ENCODE results near the gene SDSL. TPM values are rescaled to one million over a fixed set of nuclear protein-coding genes. Genes with fewer than 3 reads are reported as not detected.

Gene SDSL
- total RNA-seq, 3 donors from 2014 or later (not counting 1 experiment from before 2014, with no cell fraction given) = 1.0 to 7.5 (median 3.7) TPM

- no peak for DNase-seq
- ATAC-seq = no peak
Measured at GRCh38 chr12:113438523-113439300, 16.5 kb downstream of the SDSL start.

DNA sequence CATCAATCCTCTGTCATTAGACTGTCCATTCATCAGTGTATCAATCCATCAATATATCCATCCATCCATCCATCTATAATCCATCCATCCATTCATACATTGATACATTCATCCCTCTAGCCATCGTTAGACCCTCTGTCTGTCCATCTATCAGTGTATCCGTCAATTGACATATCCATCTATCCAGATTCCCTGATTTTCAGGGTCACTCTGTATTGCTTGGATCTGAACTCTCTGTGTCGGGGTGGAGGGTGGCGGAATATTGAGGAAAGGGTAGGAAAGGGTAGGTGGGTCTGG lies 17.1 kb downstream of the SDSL start:
- Histone ChIP-seq H3K36me3 (ENCODE audit: control insufficient read depth, insufficient read depth, low read length) (no peaks in the 10 kb centered on the region), H3K9me3 (ENCODE audit: control insufficient read depth, insufficient read depth, low read length) (no peaks in the 10 kb centered on the region), H3K4me3 (ENCODE audit: low read length) (no peak overlapping the region), H3K27ac (ENCODE audit: low read length) (no peak overlapping the region), H3K27me3 (ENCODE audit: control insufficient read depth, insufficient read depth, low read length) (no peaks in the 10 kb centered on the region), H3K4me1 (ENCODE audit: control insufficient read depth, insufficient read depth, low read length) (no peaks in the 10 kb centered on the region)
- Mint-ChIP-seq H3K27ac (no peak overlapping the region), H3K4me1 (no peaks in the 10 kb centered on the region), H3K36me3 (no peaks in the 10 kb centered on the region), H3K4me3 (no peak overlapping the region), H3K27me3 (ENCODE audit: low read depth in 2 of 2) (no peaks in the 10 kb centered on the region), H3K9me3 (no peaks in the 10 kb centered on the region)
- DNase-seq (no peak), ATAC-seq (no peak)
- intact Hi-C loops (cut with micrococcal nuclease) = no loop called here
- 64% methylated on average over 4 of the region's 4 CpGs for WGBS (ENCODE audit: insufficient coverage)
- TF ChIP-seq CTCF (IDR thresholded peaks at IDR 0.05) = no peak

More at GRCh38 chr12:113438523-113439300, 16.5 kb downstream of the SDSL start:
- no peak overlapping the region for H3K4me3 Mint-ChIP-seq
- Histone ChIP-seq H3K27me3 (ENCODE audit: control insufficient read depth, insufficient read depth, low read length) (no peaks in the 10 kb centered on the region), H3K9me3 (ENCODE audit: control insufficient read depth, insufficient read depth, low read length) (no peaks in the 10 kb centered on the region), H3K4me1 (ENCODE audit: control insufficient read depth, insufficient read depth, low read length) (no peaks in the 10 kb centered on the region), H3K36me3 (ENCODE audit: control insufficient read depth, insufficient read depth, low read length) (no peaks in the 10 kb centered on the region), H3K4me3 (ENCODE audit: low read length) (no peak overlapping the region), H3K27ac (ENCODE audit: low read length) (no peak overlapping the region)
- 69% methylated on average over 4 of the region's 4 CpGs for WGBS (ENCODE audit: insufficient coverage)
- no peak for TF ChIP-seq CTCF (IDR thresholded peaks at IDR 0.05)
- H3K27ac Mint-ChIP-seq = no peak overlapping the region
- no peaks in the 10 kb centered on the region for H3K27me3 Mint-ChIP-seq (ENCODE audit: low read depth in 2 of 2)
- intact Hi-C loops (cut with micrococcal nuclease) = no loop called here
- no peaks in the 10 kb centered on the region for H3K36me3 Mint-ChIP-seq
- H3K4me1 Mint-ChIP-seq = no peaks in the 10 kb centered on the region
- no peaks in the 10 kb centered on the region for H3K9me3 Mint-ChIP-seq

DNA sequence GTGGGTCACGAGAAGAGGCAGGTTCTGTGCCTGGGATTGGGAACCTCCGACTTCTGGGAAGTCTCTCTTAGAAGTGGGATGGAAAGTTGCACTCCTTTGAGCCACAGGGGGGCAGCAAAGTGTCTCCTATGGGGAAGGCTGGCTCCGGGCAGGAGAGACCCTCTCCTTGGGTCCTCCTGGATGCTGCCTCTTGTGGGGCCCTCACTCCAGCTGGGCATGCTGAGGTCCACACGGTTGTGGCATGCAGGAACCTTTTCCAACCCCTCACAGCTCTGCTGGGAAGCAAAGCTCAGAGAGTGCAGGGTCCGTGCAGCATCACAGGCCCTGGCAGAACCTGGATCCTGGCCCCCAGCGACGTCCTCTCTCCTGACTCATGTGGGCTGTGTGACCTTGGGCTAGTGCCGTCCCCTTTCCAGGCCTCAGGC lies 17.4 kb downstream of the SDSL start:
- Histone ChIP-seq H3K36me3 (ENCODE audit: control insufficient read depth, insufficient read depth, low read length) (no peaks in the 10 kb centered on the region), H3K27ac (ENCODE audit: low read length) (no peak overlapping the region), H3K27me3 (ENCODE audit: control insufficient read depth, insufficient read depth, low read length) (no peaks in the 10 kb centered on the region), H3K4me1 (ENCODE audit: control insufficient read depth, insufficient read depth, low read length) (no peaks in the 10 kb centered on the region), H3K9me3 (ENCODE audit: control insufficient read depth, insufficient read depth, low read length) (no peaks in the 10 kb centered on the region), H3K4me3 (ENCODE audit: low read length) (no peak overlapping the region)
- Mint-ChIP-seq H3K9me3 (no peaks in the 10 kb centered on the region), H3K4me1 (no peaks in the 10 kb centered on the region), H3K27ac (no peak overlapping the region), H3K27me3 (ENCODE audit: low read depth in 2 of 2) (no peaks in the 10 kb centered on the region), H3K36me3 (no peaks in the 10 kb centered on the region), H3K4me3 (no peak overlapping the region)
- intact Hi-C loops (cut with micrococcal nuclease) = no loop called here
- 38% methylated on average over 8 of the region's 8 CpGs for WGBS (ENCODE audit: insufficient coverage)
- TF ChIP-seq CTCF (IDR thresholded peaks at IDR 0.05) = no peak
- DNase-seq (no peak), ATAC-seq (no peak)

- intact Hi-C loops (cut with micrococcal nuclease) = no loop called here
- H3K27ac Mint-ChIP-seq = no peak overlapping the region
Measured at GRCh38 chr12:113440336-113440735, 18.2 kb downstream of the SDSL start.

More at GRCh38 chr12:113440336-113440735, 18.2 kb downstream of the SDSL start:
- H3K4me3 Mint-ChIP-seq = no peak overlapping the region
- H3K9me3 Mint-ChIP-seq = no peaks in the 10 kb centered on the region
- DNase-seq (no peak), ATAC-seq (no peak)
- Histone ChIP-seq H3K4me1 (ENCODE audit: control insufficient read depth, insufficient read depth, low read length) (no peaks in the 10 kb centered on the region), H3K27me3 (ENCODE audit: control insufficient read depth, insufficient read depth, low read length) (no peaks in the 10 kb centered on the region), H3K9me3 (ENCODE audit: control insufficient read depth, insufficient read depth, low read length) (no peaks in the 10 kb centered on the region), H3K27ac (ENCODE audit: low read length) (no peak overlapping the region), H3K4me3 (ENCODE audit: low read length) (no peak overlapping the region), H3K36me3 (ENCODE audit: control insufficient read depth, insufficient read depth, low read length) (no peaks in the 10 kb centered on the region)
- H3K4me1 Mint-ChIP-seq = no peaks in the 10 kb centered on the region
- no peaks in the 10 kb centered on the region for H3K36me3 Mint-ChIP-seq
- no peak for TF ChIP-seq CTCF (IDR thresholded peaks at IDR 0.05)
- H3K27me3 Mint-ChIP-seq (ENCODE audit: low read depth in 2 of 2) = no peaks in the 10 kb centered on the region
- 80% methylated on average over 7 of the region's 7 CpGs for WGBS (ENCODE audit: insufficient coverage)
